D721Med (cell line): ENCODE results near the gene BCL7A.

Experiments
- DNase-seq: peaks from one replicate; pipeline ENCODE4 v3.0.0; 2011; ENCODE audit warnings: low spot score; ENCODE audit not compliant: insufficient read length
- FAIRE-seq: peaks from 2 replicates; lab custom pipeline; 2011; peaks lifted over from hg19 to GRCh38; lab: Jason Lieb, UNC
- CTCF ChIP-seq: IDR thresholded peaks from 2 replicates; pipeline ENCODE4 v1.5.1; 2012; ENCODE audit warnings: mild to moderate bottlenecking, control low read depth; ENCODE audit not compliant: insufficient read depth; ENCODE audit errors: missing control alignments

Gene BCL7A

GRCh38 chr12:122081697-122082221, 60.1 kb downstream of the BCL7A start:
- no peak for DNase-seq
- no peak for TF ChIP-seq CTCF
- no peak for FAIRE-seq

GRCh38 chr12:122082621-122083356, 61.1 kb downstream of the BCL7A start:
- DNase-seq (no peak), FAIRE-seq (no peak)
- no peak for TF ChIP-seq CTCF

GRCh38 chr12:122084857-122085405, 63.2 kb downstream of the BCL7A start:
- FAIRE-seq (peak; percentile 60), DNase-seq (peak; percentile 59)
- no peak for TF ChIP-seq CTCF

GRCh38 chr12:122085591-122085990, 63.9 kb downstream of the BCL7A start:
- no peak for TF ChIP-seq CTCF
- no peak for FAIRE-seq
- DNase-seq = no peak

- TF ChIP-seq CTCF = no peak
- FAIRE-seq = no peak
- DNase-seq = no peak
Measured at GRCh38 chr12:122086116-122086515, 64.4 kb downstream of the BCL7A start.

GRCh38 chr12:122086641-122087285, 65.1 kb downstream of the BCL7A start:
- TF ChIP-seq CTCF = no peak
- no peak for DNase-seq
- no peak for FAIRE-seq
